Lung (tissue), 12 donors: ENCODE results near the gene IQCE. TPM values are rescaled to one million over a fixed set of nuclear protein-coding genes. Genes with fewer than 3 reads are reported as not detected.

Experiments used
- ATAC-seq: fragments of 200-7000 bp; cut with Tn5 transposase; one replicate; pipeline ENCODE4 v1.9.1; 2020; ENCODE audit warnings: moderate number of reproducible peaks; ENCODE audit not compliant: insufficient read depth, low FRiP score
- DNase-seq, 3 donors: peaks; one replicate each; pipeline ENCODE4 v3.0.0-alpha.2; 2013 to 2017
- H3K27ac ChIP-seq, 2 donors: one replicate each; pipeline ENCODE4 v1.5.1; 2013; ENCODE audit warnings: mild to moderate bottlenecking in 2 of 2, moderate library complexity in 2 of 2, control low read depth in 1 of 2, inconsistent platforms in 1 of 2, low read depth in 1 of 2, low read length in 1 of 2
- H3K27me3 ChIP-seq, 3 donors: one replicate each; pipeline ENCODE4 v1.5.1; 2013; ENCODE audit warnings: low read length in 2 of 3; ENCODE audit not compliant: control insufficient read depth in 3 of 3, insufficient read depth in 3 of 3
- H3K36me3 ChIP-seq, 4 donors: one replicate each; pipeline ENCODE4 v1.5.1; 2013; ENCODE audit warnings: low read length in 4 of 4, mild to moderate bottlenecking in 1 of 4, moderate library complexity in 1 of 4; ENCODE audit not compliant: control insufficient read depth in 4 of 4, insufficient read depth in 4 of 4
- H3K4me1 ChIP-seq, 5 donors: one replicate each; pipeline ENCODE4 v1.5.1; 2013; ENCODE audit warnings: low read length in 5 of 5, mild to moderate bottlenecking in 2 of 5, moderate library complexity in 1 of 5; ENCODE audit not compliant: control insufficient read depth in 5 of 5, insufficient read depth in 5 of 5
- H3K4me3 ChIP-seq: one replicate; pipeline ENCODE4 v1.5.1; 2013; ENCODE audit warnings: mild to moderate bottlenecking, control low read depth, moderate library complexity
- H3K9ac ChIP-seq, 2 donors: one replicate each; pipeline ENCODE4 v1.5.1; 2013; ENCODE audit warnings: low read length in 2 of 2, control low read depth in 1 of 2; ENCODE audit not compliant: insufficient read depth in 1 of 2
- H3K9me3 ChIP-seq, 4 donors: one replicate each; pipeline ENCODE4 v1.5.1; 2013; ENCODE audit warnings: low read length in 3 of 4, mild to moderate bottlenecking in 1 of 4, moderate library complexity in 1 of 4; ENCODE audit not compliant: control insufficient read depth in 4 of 4, insufficient read depth in 3 of 4
- WGBS, 2 donors: extraction: QIAGEN DNeasy Blood & Tissue Kit; methylation state at CpG; one replicate each; pipeline ENCODE4 v1.1.7; 2013; 5-methylcytosine and 5-hydroxymethylcytosine counted together
- polyA plus RNA-seq, 2 donors: library from polyadenylated mRNA; stranded (reverse); fragments of 200-250 nt; gene quantifications; one replicate each; pipeline ENCODE4 v1.2.1, GENCODE V29; 2013
- total RNA-seq, 2 donors: library from RNA; depleted of rRNA in 1 of 2; stranded (reverse); fragments of >200 nt in 1 of 2; gene quantifications; one replicate each; pipeline ENCODE4 v1.2.1, GENCODE V29; 2014 to 2021
- TF ChIP-seq, protein P1 (sequence below): IDR thresholded peaks from 2 replicates; pipeline ENCODE4 v1.5.1; 2012; ENCODE audit warnings: mild to moderate bottlenecking; ENCODE audit errors: control extremely low read depth, extremely low read depth
- donor health status: control.
- donor health status: control.
- donor health status: Bipolar disorder and iron deficiency.
- donor health status: healthy.
- donor health status: DM: yes; HTN: yes; CAD: no.

The IQCE gene
- total and polyA plus RNA-seq, 4 donors, result 8.1 to 29.0 (median 16.0) TPM

DNA sequence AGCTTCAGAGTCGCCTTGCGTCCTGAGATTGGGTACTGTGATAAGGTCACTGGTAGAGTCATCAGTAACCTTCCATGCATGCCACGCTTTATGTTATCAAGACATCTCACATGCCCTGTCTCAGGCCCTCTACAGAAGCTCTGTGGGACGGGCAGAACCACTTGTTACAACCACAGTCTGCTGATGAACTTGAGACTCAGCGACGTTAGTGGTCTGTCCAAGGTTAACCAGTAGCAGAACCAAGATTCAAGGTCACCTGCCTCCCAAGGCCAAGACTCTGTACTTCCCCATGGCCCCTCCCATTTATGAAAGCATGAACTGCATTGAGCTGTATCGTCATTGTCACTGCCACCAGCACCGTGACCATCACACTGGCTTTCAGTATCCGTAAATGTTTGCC lies 15.0 kb downstream of the IQCE start:
- WGBS, 2 donors, result 90 to 92% methylated on average over 9 of the region's 9 CpGs

GRCh38 chr7:2575046-2575732 lies 16.4 kb downstream of the IQCE start:
- Histone ChIP-seq H3K4me3 (no peak overlapping the region), H3K9me3 (no peaks in the 10 kb centered on the region), H3K36me3 (peaks cover 0 to 32% (median 7%) of the 10 kb centered on the region in 4 donors), H3K4me1 (no peaks in the 10 kb centered on the region), H3K27me3 (no peaks in the 10 kb centered on the region), H3K9ac (no peak overlapping the region), H3K27ac (no peak overlapping the region)
- ATAC-seq, result no peak
- no peak for DNase-seq
- 66 to 80% methylated on average over 21 of the region's 21 CpGs for WGBS, 2 donors
- TF ChIP-seq, protein P1, sequence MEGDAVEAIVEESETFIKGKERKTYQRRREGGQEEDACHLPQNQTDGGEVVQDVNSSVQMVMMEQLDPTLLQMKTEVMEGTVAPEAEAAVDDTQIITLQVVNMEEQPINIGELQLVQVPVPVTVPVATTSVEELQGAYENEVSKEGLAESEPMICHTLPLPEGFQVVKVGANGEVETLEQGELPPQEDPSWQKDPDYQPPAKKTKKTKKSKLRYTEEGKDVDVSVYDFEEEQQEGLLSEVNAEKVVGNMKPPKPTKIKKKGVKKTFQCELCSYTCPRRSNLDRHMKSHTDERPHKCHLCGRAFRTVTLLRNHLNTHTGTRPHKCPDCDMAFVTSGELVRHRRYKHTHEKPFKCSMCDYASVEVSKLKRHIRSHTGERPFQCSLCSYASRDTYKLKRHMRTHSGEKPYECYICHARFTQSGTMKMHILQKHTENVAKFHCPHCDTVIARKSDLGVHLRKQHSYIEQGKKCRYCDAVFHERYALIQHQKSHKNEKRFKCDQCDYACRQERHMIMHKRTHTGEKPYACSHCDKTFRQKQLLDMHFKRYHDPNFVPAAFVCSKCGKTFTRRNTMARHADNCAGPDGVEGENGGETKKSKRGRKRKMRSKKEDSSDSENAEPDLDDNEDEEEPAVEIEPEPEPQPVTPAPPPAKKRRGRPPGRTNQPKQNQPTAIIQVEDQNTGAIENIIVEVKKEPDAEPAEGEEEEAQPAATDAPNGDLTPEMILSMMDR, result no peak

More for the DNA sequence above, 15.0 kb downstream of the IQCE start:
- Histone ChIP-seq H3K4me1 (no peaks in the 10 kb centered on the region), H3K27me3 (no peaks in the 10 kb centered on the region), H3K36me3 (peaks cover 0 to 32% (median 7%) of the 10 kb centered on the region in 4 donors), H3K9me3 (no peaks in the 10 kb centered on the region), H3K27ac (no peak overlapping the region), H3K9ac (no peak overlapping the region), H3K4me3 (no peak overlapping the region)
- no peak for DNase-seq
- TF ChIP-seq, protein P1, result no peak
- no peak for ATAC-seq

- DNase-seq, result no peak
- TF ChIP-seq, protein P1, result no peak
- H3K36me3 ChIP-seq, result peaks cover 0 to 32% (median 7%) of the 10 kb centered on the region in 4 donors
- no peak for ATAC-seq
- no peak overlapping the region for H3K9ac ChIP-seq
- no peaks in the 10 kb centered on the region for H3K4me1 ChIP-seq
- 91 to 93% methylated on average over 21 of the region's 21 CpGs for WGBS, 2 donors
- no peaks in the 10 kb centered on the region for H3K9me3 ChIP-seq
- no peak overlapping the region for H3K27ac ChIP-seq
- H3K4me3 ChIP-seq, result no peak overlapping the region
- H3K27me3 ChIP-seq, result no peaks in the 10 kb centered on the region
Measured at GRCh38 chr7:2575733-2576340, 17.1 kb downstream of the IQCE start.
